Measurements from ENCODE around the gene ZBTB1.
A peak's percentile ranks its signal among the peaks of the same experiment; 100 is the strongest.

The ZBTB1 gene

DNA sequence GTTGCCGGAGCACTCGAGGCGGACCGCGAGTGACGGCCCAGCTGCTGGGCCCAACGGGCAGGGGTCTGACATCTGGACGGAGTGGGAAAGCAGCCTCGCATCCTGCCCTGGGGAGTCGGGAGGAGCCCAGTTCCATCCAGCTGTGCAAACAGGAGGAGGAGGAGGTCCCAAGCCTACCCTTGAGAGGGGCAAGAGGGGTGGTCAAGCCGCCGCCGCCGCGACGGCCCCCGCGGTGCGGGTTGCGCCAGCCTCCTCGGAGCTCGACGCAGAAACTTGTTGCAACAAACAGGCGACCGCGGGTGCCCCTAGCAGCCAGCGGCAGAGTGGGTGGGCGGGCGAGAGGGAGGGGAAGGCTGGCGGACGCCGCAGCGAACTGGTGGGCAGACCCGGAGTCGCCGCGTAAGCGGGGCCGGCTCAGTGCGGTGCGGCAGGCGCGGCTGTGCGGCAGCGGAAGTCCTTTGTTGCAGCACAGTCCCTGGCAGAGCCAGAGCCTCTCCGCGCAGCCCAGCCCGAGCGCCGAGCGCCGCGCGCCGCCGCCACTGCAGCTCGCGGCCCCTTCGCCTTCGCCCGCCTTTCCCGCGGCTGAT, at the start of gene ZBTB1:
ZBTB1 (plus strand) TSS at position 461 of the 587 bp plus-strand sequence. CDS start 16,735 bp downstream, outside the sequence.
- peak; percentile 88 for DNase-seq

DNA sequence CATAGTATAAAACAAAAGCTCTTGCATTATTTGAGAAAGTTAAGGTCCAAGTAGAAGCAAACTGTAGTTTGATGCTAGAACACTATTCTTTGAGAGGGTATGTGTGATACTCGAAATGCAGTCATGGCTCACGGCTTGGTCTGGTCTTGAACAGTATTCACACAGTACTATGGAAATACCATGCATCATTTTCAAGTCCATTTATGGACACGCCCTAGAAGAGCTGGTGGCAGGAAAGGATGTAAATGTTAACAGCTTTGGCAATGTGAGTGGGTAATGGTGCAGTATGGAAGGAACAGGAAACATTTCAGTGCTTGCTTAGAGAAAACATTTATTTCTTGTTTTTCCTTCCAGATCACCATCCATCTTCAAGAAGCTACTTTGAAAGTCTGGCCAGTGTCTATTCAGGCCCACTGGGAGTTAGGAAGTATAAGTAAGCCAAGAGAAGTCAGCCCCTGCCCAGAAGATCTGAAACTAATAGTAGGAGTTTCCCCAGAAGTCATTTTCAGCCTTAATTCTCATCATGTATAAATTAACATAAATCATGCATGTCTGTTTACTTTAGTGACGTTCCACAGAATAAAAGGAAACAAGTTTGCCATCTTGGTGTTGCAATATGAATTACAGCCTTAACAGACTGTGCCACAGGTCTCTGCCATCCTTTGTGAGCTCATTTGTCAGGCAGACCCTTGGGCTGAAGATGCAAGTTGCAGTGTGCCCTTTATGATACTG, 45.0 kb upstream of the ZBTB1 start:
- no peak for DNase-seq

- DNase-seq = no peak
Measured at GRCh38 chr14:64461221-64461620, 43.3 kb upstream of the ZBTB1 start.

GRCh38 chr14:64463195-64463594, 41.4 kb upstream of the ZBTB1 start:
- no peak for DNase-seq

DNA sequence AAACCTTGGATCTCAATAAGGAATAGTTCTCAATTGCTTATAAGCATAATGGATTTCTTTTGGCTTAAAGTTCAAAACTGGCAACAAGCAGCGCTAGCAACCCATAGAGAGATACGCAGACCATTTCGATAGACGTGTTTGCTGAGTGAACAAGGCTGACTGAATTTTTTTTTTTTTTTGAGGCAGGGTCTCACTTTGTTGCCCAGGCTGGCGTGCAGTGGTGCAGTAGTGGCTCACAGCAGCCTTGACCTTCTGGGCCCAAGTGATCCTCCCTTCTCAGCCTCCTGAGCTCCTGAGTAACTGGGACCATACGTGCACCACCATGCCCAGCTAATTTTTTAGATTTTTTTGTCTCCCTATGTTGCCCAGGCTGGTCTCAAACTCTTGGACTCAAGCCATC, 40.7 kb upstream of the ZBTB1 start:
- no peak for DNase-seq

- DNase-seq = no peak
Measured at GRCh38 chr14:64464651-64465050, 39.9 kb upstream of the ZBTB1 start.

GRCh38 chr14:64465191-64465822, 39.3 kb upstream of the ZBTB1 start, which contains the start of gene AKAP5:
Gene AKAP5 (plus strand): TSS chr14:64465499. CDS start chr14:64468395, 2,896 bp downstream.
- DNase-seq = peak; percentile 77

GRCh38 chr14:64465831-64466554, 38.6 kb upstream of the ZBTB1 start:
- DNase-seq = no peak

DNA sequence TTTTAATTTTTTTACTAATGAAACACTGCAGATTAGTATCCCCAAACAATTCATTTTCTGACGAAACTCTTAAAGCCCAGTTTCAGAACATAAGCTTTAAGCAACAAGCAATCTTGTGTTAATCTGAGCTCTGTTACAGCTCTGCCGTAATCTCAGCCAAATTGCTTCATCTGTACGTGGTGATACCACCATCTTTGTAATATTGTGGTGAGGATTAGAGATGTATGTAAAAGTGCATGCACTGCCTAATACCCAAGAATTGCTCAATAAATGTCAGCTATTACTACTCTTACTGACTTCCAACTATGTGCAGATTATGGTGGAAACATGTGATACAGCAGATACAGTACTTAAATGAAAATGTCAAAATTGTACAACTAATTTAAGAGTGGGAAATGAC, 37.5 kb upstream of the ZBTB1 start:
- no peak for DNase-seq

GRCh38 chr14:64467566-64467965, 37.0 kb upstream of the ZBTB1 start:
- no peak for DNase-seq

GRCh38 chr14:64468451-64468850, 36.1 kb upstream of the ZBTB1 start:
- no peak for DNase-seq

DNA sequence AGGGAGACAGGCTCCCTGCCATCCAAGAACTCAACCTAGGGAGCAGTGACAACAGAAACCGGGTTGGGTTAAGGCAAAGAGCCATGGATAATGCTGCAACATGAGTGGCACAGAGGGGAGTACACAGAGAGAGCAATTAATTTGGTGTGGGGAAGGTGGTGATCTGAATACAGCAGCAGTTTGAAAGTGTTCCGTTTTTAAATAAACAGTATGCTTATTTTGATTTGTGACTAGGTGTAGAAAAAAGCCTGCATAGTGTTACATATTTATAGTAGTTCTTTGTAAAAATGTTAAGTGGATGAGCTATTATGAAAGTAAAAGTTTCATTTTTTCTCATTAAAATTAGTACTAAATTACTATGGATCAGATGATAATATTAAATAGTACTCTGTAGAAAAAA, 30.5 kb upstream of the ZBTB1 start:
- no peak for DNase-seq

GRCh38 chr14:64474698-64475097, 29.9 kb upstream of the ZBTB1 start:
- DNase-seq = no peak

DNA sequence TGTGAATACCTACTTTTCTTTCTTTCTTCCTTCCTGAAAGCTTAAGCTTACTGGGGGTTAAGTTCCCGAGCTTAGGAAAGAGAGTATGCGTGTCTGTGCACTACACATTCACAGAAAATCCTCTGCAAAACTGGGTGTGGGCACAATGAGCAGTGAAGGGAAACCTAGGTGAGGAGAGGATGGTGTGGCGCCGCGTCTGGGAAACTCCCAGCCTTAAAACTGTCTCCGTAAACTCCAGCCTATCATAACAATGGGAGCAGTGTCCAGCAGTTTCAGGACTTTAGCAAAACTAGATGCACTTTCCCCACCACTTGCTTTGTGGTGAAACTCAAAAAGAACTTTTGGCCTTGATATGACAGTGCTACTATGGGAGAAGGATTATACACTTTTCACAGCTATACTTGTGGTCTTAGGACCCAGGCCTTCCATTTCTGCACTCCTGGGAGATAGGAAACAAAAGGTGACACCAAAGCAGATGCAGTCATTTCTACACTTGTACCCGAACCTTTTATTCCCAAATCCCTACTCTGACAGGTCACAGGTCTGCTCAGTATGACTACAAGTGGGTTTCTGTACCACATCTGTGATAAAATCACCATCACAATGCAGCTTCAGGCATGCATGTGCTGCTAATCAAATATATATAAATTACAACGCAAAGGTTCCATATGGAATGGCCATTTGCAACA, 28.8 kb upstream of the ZBTB1 start:
- no peak for DNase-seq

- DNase-seq = no peak
Measured at GRCh38 chr14:64476438-64476837, 28.1 kb upstream of the ZBTB1 start.

DNA sequence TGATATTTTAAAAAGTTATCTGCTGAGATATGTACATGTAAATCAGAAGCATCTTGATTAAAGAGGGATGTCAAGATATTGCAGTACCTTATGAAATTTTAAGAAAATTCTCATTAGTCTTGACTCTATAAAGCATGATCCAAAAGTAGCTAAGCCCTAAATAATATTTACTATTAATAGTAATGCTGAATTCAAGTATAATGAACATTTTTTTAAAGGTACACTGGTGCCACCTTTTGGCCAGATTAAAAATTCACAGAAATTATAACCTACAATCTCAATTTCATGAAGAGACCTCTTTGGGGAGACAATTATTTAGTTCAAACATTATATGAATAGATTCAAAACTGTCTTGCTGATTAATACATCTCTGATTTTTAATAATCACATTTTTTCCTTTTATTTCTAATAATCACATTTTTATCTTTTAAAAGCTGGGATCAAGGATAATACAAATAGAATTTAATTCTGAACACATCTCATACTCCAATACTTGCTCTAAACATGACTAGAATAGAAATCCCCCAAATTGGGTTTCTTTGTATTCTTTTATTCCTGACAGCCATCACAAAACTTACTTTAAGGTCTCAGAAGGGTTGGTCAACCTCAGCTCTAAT, 25.8 kb upstream of the ZBTB1 start:
- DNase-seq = peak; percentile 61

DNA sequence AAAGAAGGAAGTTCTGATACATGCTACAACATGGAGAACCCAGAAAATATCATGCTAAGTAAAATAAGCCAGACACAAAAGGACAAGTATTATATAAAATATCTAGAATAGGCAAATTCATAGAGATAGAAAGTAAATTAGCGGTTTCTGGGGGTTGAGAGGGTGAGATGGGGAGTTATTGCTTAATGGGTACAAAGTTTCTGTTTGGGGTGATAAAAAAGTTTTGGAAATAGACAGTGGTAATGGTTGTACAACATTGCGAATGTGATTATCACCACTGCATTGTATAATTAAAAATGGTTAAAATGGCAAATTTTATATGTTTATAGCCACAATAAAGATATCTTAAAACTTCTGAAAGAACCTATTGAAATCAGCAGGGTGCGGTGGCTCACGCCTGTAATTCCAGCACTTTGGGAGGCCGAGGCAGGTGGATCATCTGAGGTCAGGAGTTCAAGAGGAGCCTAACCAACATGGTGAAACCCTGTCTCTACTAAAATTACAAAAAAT, 15.9 kb upstream of the ZBTB1 start:
- DNase-seq = no peak

DNA sequence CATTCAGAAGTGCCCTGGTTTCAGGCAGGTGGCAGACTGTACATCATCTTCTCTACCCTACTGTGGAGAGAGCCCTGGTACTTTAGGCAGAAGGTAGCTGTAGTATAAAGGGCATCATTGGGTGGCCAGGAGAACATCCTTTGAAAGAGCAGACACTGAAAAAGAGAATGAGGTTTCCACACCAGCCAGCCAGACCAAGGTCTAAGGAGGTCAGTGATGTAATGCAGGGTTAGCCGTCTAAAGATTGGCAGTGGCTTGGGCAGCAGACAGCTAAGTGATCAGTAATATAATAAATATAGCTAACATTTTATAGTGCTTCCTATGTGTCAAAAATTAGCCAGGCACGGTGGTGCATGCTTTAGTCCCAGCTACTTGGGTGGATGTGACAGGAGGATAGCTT, 12.9 kb upstream of the ZBTB1 start:
- no peak for DNase-seq

DNA sequence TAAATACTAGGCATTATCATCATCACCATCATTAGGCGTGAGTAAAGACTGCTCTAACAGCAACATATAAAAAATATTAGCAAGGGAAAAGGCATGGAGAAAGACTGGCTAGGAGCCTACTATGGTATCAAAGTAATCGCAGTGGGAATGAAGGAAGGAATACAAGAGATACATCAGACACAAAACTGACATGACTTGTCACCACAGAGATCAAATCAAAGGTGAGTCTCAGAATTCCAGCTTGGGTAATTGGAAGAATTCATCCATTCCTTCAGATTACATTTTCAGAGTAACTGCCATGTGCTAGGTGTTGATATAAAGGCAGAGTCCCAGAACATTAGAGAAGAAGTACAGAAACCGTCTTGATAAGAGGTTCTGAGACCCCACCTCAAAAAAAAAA, 11.1 kb upstream of the ZBTB1 start:
- DNase-seq = no peak

DNA sequence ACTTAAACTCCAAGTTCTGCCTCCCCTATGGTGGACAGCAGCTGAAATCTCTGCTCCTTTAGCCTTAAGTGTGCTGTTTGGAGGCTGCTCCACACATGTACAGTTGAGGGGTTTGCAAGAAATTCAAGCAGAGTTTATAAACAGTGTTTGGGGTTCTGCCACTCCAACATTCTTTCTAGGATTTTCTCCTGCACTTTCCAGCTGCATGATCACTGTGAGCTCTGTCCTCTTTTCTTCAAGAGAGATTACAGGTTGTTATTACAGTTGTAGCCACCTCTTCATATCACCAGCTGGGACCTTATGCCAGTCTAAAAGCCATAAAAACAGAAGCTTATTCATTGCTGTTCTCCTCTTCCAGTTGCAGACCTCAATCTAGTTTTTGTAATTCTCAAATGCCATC, 9.3 kb upstream of the ZBTB1 start:
- no peak for DNase-seq

GRCh38 chr14:64496764-64497163, 7.8 kb upstream of the ZBTB1 start:
- DNase-seq = peak; percentile 23

DNA sequence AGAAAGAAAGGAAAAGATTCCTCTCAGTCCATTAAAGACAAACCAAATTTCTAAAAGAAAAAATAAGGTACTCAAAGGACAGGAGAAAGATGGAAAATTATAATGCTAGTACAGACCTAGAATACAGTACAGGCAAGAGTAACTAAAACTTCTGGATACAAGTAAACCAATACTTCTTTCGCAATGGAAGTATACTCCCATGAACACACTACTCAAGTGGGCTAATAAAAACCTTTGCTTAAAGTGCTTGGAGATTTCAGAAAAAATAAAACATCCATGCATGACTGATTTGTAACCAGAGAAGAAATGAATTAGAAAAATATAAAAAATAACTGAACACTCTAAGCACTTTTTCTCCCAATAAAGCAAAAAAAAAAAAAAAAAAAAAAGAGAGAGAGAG, 4.5 kb upstream of the ZBTB1 start:
- DNase-seq = no peak

Measured in CD4-positive, alpha-beta T cell treated with Interleukin-21 for 1 hour (primary cell).